T-helper 17 cell (primary cell): ENCODE measurements around the gene ARMC2. TPM values are rescaled to one million over a fixed set of nuclear protein-coding genes. Genes with fewer than 3 reads are reported as not detected.

Experiments used
- ATAC-seq: fragments of 150-1000 bp; cut with Tn5 transposase; 2 replicates; pipeline ENCODE4 v1.10.0; 2021; ENCODE audit warnings: mild to moderate bottlenecking, moderate library complexity
- DNase-seq, 3 donors: peaks; one replicate each; pipeline versions ENCODE4 v3.0.0 to v3.0.0-alpha.2; 2020 to 2021
- H3K9me3 ChIP-seq: one replicate; pipeline ENCODE4 v1.7.0; 2013; ENCODE audit warnings: low read length, mild to moderate bottlenecking; ENCODE audit not compliant: control insufficient read depth, poor library complexity, severe bottlenecking
- H3K27ac Mint-ChIP-seq: one replicate; pipeline ENCODE4 v1.8.0; 2022; ENCODE audit warnings: mild to moderate bottlenecking, moderate library complexity, mixed read lengths
- H3K27me3 Mint-ChIP-seq: one replicate; pipeline ENCODE4 v1.8.0; 2022; ENCODE audit warnings: mixed read lengths
- H3K36me3 Mint-ChIP-seq: one replicate; pipeline ENCODE4 v1.8.0; 2022; ENCODE audit warnings: low read depth, mixed read lengths
- H3K4me1 Mint-ChIP-seq: one replicate; pipeline ENCODE4 v1.8.0; 2022; ENCODE audit warnings: mild to moderate bottlenecking, mixed read lengths
- H3K4me3 Mint-ChIP-seq: one replicate; pipeline ENCODE4 v1.8.0; 2022; ENCODE audit warnings: mild to moderate bottlenecking, moderate library complexity, mixed read lengths
- total RNA-seq, 4 donors: library from RNA in 2 of 4; stranded (reverse) in 2 of 4; gene quantifications; one replicate each; pipeline ENCODE4 v1.2.3 and lab custom pipeline; 2022 to 2026

ARMC2 gene
- total RNA-seq, 2 donors from 2014 or later: 6.9 to 8.7 TPM

DNA sequence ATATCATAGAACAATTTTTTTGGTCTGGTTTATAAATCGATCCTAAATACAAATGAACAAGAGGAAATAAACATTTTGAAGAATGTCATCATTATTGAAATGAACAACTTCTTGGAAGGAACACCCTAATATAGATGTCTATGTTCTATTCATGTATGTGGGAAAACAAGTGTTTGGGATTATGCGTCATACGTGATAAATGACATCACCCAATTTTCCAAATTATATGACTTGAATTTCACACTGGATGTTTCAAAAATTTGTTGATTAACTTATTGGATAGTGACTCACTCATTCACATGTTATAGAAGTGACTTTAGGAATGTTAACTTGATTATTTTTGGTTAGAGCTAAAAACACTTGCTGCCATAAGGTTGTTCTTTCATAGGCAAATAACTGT, 18.6 kb downstream of the ARMC2 start:
- Mint-ChIP-seq H3K36me3 (peaks cover 5% of the 10 kb centered on the region), H3K27ac (no peak overlapping the region), H3K4me1 (peaks cover 10% of the 10 kb centered on the region), H3K27me3 (no peaks in the 10 kb centered on the region), H3K4me3 (no peak overlapping the region)
- DNase-seq (no peak), ATAC-seq (no peak)
- H3K9me3 ChIP-seq: no peaks in the 10 kb centered on the region

DNA sequence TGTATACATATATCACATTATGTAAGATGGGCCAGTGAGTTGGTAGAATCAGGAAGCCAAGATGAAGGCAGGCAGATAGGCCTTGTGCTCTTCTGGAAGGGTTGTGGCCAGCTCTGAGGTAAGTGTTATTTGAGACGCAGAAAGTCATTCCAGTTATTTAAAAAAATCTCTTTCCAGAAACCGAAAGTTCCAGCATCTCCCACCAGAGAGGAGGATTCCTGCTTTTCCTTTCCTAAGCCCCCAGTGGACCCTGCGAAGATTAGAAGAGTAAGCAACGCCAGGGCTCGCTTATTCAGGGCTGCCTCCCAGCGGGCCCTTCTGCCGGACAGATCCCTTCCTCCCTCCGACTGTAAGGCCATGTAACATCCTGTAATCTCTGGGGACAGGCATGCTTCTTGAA, 20.4 kb downstream of the ARMC2 start:
- Mint-ChIP-seq H3K27ac (no peak overlapping the region), H3K4me1 (peaks cover 16% of the 10 kb centered on the region), H3K4me3 (no peak overlapping the region), H3K36me3 (peaks cover 5% of the 10 kb centered on the region), H3K27me3 (no peaks in the 10 kb centered on the region)
- ATAC-seq (no peak), DNase-seq (no peak)
- H3K9me3 ChIP-seq: no peaks in the 10 kb centered on the region

DNA sequence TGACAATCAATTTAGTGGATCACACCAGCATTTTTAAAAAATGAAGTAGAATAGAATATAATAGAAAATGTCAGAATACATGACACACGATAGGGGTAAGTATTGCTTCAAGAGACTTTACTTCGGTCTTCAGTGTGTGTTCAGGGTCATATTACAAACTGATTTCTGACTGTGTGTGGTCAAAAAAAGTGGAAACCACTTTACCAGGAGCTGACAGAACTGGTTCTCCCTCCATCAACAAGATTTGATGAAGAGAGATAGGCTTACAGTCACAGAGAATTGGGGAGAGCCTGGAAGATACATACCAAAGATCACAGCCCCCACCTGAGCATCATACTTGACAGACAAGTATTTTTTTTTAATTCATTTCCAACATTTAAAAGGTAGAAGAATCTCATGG, 21.7 kb downstream of the ARMC2 start:
- Mint-ChIP-seq H3K36me3 (peaks cover 3% of the 10 kb centered on the region), H3K4me3 (no peak overlapping the region), H3K27ac (no peak overlapping the region), H3K27me3 (no peaks in the 10 kb centered on the region), H3K4me1 (peaks cover 16% of the 10 kb centered on the region)
- no peaks in the 10 kb centered on the region for H3K9me3 ChIP-seq
- DNase-seq: no peak
- no peak for ATAC-seq

DNA sequence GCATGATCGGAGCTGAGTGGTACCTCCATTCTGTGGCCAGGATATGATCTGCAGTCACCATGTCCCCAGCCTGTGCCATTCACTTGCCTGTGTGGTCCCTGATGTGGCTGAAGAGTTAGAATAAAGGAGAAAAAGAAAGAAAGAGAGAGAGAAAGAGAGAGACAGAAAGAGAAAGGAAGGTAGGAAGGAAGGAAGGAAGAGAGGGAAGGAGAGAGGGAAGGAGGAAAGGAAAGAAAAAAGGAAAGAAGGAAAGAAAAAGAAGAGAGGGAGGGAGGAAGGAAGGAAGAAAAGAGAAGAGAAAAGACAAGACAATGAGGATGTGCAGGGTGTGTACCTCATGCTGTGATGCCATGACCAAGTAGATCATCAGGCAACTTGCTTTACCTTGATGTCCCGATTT, 22.1 kb downstream of the ARMC2 start:
- Mint-ChIP-seq H3K27me3 (no peaks in the 10 kb centered on the region), H3K4me3 (no peak overlapping the region), H3K4me1 (peaks cover 21% of the 10 kb centered on the region), H3K27ac (no peak overlapping the region), H3K36me3 (peaks cover 3% of the 10 kb centered on the region)
- DNase-seq (no peak), ATAC-seq (no peak)
- no peaks in the 10 kb centered on the region for H3K9me3 ChIP-seq

DNA sequence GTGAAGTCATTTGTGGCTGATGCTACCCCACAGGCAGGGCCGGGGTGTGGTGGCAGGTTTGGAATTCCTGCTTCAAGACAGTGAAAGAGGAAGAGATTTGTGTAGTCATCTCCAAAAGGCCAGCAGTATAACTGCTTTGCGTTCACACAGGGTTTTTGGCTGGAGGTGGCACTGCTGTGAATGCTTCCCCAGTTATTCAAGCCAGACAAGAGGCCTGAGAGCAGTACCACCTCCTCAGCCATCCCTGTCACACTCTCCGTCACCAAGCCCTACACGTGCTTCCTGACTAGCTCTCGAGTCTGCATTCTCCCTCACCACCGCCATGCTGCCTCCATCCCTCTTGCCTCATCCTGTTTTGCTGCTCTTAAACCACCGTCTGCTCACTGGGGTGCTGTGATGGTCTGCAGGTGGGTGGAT, 23.9 kb downstream of the ARMC2 start:
- DNase-seq (no peak), ATAC-seq (peak; percentile 66)
- Mint-ChIP-seq H3K4me1 (peaks cover 21% of the 10 kb centered on the region), H3K27ac (peak overlapping the region; percentile 45), H3K27me3 (no peaks in the 10 kb centered on the region), H3K4me3 (peak overlapping the region; percentile 7), H3K36me3 (peaks cover 3% of the 10 kb centered on the region)
- no peaks in the 10 kb centered on the region for H3K9me3 ChIP-seq

DNA sequence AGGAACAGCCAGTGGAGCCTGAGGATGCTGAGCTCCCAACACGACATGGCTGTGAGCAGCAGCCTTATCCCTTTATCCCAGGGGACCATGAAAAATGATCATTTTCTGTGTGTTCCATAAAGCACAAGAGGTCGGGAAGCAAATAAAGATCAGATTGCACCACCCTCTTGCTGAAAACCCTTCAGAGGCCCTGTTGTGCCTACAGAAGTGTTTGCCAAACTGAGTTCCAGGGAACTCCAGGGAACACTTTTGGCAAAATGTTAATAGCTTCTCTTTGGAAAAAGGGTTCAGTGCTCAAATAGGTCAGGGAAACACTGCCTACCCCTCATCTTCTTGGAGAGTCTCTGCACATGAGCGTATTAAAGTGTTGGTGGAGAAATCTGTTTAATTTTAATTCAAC, 24.4 kb downstream of the ARMC2 start:
- Mint-ChIP-seq H3K27me3 (no peaks in the 10 kb centered on the region), H3K27ac (peak overlapping the region; percentile 45), H3K4me3 (no peak overlapping the region), H3K4me1 (peaks cover 21% of the 10 kb centered on the region), H3K36me3 (peaks cover 3% of the 10 kb centered on the region)
- DNase-seq (no peak), ATAC-seq (no peak)
- no peaks in the 10 kb centered on the region for H3K9me3 ChIP-seq

DNA sequence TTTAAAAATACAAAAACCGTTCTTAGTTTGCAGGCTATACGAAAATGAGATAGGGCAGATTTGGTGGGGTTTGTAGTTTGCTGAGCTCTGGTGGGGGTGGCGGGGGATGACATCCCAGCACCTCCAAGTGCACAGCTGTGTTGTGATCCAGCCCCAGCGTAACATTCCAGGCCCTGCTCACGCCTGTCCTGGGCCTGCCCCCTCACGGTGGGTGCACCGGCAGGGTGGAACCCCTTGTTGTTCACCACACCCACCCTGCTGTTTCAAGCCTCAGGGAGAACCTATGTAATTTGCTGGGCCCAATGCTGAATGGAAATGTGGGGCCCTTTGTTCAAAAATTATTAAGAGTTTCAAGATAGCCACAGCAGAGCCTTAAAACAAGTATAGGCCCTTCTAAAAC, 25.0 kb downstream of the ARMC2 start:
- ATAC-seq (no peak), DNase-seq (no peak)
- Mint-ChIP-seq H3K27ac (peak overlapping the region; percentile 91), H3K36me3 (peaks cover 5% of the 10 kb centered on the region), H3K27me3 (no peaks in the 10 kb centered on the region), H3K4me1 (peaks cover 21% of the 10 kb centered on the region), H3K4me3 (no peak overlapping the region)
- H3K9me3 ChIP-seq: no peaks in the 10 kb centered on the region

DNA sequence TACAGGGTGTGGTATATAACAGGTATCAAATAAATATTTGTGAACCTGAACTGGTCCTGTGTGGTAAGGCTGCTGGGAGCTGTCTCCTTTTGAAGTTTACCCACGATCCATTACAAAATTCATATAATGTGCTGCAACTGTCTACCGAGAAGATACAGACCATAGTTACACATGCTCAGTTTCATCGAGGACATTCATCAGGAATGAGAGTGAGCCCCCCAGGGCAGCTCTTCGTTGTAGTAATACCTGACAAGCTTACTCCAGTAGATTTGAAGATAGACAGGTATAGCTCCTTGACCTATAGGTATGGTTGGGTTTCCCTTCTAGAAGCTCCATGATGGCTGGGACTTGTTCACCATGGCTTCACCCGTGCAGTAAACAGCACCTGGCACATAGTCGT, 25.7 kb downstream of the ARMC2 start:
- no peaks in the 10 kb centered on the region for H3K9me3 ChIP-seq
- H3K4me3 Mint-ChIP-seq: peak overlapping the region; percentile 68
- H3K36me3 Mint-ChIP-seq: peaks cover 9% of the 10 kb centered on the region
- peak overlapping the region; percentile 91 for H3K27ac Mint-ChIP-seq
- DNase-seq: no peak
- H3K27me3 Mint-ChIP-seq: no peaks in the 10 kb centered on the region
- peaks cover 21% of the 10 kb centered on the region for H3K4me1 Mint-ChIP-seq
- no peak for ATAC-seq

DNA sequence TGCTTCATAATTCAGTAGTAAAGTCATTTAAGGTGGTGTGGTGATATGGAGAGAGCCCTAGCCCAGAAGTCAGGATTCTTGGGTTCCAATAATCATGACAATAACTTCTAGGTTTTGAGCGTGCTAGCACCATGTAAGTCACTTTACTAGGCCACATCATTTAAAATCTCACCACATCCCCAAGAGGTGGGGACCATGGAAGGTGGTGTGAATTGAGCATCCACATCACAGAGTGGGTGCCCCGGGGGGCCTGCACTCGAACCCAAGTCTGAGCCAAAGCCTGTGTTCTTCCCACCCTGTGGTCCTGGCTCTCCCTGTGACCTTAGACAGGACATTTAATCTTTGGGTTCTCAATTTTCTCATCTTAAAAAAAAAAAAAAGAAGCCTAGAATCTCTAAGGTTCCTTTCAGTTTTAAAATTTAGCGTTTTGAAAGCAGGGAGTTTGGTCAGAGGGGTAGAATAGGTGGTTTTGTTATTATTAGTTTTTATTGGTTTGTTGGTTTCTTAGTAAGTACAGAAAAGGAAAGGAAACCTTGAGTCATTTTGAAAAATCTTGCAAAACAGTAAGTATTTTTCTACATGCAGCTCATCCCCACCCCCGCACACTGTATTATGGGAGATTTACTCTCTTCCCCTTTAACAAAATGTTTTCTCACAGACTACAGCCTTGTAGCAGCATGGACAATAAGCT, 26.4 kb downstream of the ARMC2 start:
- H3K36me3 Mint-ChIP-seq: peaks cover 12% of the 10 kb centered on the region
- H3K27ac Mint-ChIP-seq: peak overlapping the region; percentile 91
- H3K4me3 Mint-ChIP-seq: peak overlapping the region; percentile 68
- H3K4me1 Mint-ChIP-seq: peaks cover 21% of the 10 kb centered on the region
- H3K9me3 ChIP-seq: no peaks in the 10 kb centered on the region
- H3K27me3 Mint-ChIP-seq: no peaks in the 10 kb centered on the region
- peak; percentile 61 for ATAC-seq
- no peak for DNase-seq

DNA sequence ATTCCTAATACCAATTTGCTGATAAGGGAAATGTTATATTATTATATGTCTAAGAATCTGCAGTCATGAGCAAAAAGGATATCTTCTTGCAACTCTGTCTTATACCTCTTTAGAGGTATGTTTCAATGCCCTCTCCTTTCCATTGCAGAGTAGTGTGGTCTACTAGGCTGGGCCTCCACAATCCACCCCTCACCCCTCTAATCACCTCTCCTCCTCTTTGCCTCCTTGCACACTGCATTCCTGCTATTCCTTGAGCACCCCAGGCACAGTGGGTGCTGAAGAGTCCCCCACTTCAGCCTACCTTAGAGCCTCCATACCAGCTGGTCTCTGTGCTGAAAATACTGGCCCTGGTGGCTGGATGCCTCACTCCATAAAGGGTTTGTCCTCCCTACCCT, 26.9 kb downstream of the ARMC2 start:
- DNase-seq (no peak), ATAC-seq (peak; percentile 19)
- Mint-ChIP-seq H3K4me3 (peak overlapping the region; percentile 68), H3K36me3 (peaks cover 12% of the 10 kb centered on the region), H3K4me1 (peaks cover 21% of the 10 kb centered on the region), H3K27ac (peak overlapping the region; percentile 91), H3K27me3 (no peaks in the 10 kb centered on the region)
- no peaks in the 10 kb centered on the region for H3K9me3 ChIP-seq

DNA sequence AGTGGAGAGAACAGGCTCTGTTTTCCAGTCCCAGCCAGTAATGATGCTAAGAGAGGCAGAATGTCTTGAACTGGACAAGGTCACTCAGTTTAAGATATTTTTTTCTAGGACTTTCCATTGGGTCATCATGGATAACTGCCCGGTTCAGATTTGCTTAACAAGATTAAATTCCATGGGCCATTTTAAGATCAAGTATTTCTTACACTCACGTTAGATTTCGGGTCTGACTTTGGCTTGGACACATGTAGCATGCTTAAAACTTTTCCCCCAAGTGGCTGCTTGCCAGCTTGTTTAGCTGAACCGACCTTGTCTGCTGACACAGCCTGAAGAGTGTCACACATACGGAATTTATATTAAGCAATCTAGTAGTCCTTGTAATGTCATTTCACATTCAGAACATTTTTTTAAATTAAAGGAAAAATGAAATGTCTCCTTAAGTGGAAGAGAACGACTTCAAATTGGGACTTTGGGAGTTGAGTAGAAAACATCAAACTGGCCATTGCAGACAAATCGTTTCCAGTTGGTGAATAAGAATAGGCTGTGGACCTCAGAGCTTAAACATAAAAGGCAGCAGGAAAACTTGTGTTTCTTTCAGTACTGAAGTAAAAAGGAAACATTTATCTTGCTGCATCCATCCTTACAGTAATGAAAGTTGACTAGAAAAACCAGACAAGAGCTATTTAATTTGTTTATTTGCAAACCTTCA, 29.0 kb downstream of the ARMC2 start:
- Mint-ChIP-seq H3K27me3 (no peaks in the 10 kb centered on the region), H3K36me3 (peaks cover 13% of the 10 kb centered on the region)
- ATAC-seq: no peak

DNA sequence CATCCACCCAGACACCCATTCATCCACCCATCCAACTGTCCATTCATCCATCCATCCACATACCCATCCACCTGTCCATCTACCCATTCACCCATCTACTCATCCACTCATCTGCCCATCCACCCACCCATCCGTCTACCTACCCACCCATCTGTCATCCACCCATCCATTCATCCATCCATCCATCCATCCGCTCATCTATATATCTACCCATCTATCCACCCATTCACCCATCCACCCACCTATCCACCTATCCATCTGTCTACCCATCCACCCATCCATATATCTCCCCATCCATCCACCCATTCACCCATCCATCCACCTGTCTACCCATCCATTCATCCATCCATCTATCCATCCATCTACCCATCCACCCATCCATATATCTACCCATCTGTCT, 30.7 kb downstream of the ARMC2 start:
- Mint-ChIP-seq H3K27ac (no peak overlapping the region), H3K36me3 (peaks cover 13% of the 10 kb centered on the region), H3K4me3 (no peak overlapping the region), H3K4me1 (peaks cover 15% of the 10 kb centered on the region), H3K27me3 (no peaks in the 10 kb centered on the region)
- no peaks in the 10 kb centered on the region for H3K9me3 ChIP-seq
- DNase-seq (no peak), ATAC-seq (no peak)

More for the DNA sequence above, 29.0 kb downstream of the ARMC2 start:
- H3K27ac Mint-ChIP-seq: no peak overlapping the region
- H3K4me1 Mint-ChIP-seq: peaks cover 22% of the 10 kb centered on the region
- no peak overlapping the region for H3K4me3 Mint-ChIP-seq
- DNase-seq: no peak
- H3K9me3 ChIP-seq: no peaks in the 10 kb centered on the region

DNA sequence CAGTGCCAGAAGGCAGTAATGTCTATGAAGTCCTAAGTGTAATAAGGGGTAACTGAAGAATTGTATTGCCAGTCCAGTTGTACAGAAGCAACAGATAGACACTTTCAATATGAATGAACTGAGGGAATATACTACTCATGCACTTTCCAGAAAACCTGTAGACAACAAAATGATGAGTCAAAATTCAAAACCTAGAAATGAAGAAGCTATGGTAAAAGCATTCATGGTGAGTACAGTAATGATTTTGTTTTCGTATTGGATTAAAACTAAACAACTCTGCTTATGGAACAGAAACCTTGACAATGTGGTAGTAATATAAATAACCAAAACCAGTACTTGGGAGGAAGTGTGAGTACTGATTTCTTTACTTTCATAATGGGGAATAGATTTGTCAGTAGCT, 35.0 kb downstream of the ARMC2 start:
- H3K9me3 ChIP-seq: no peaks in the 10 kb centered on the region
- no peak for ATAC-seq
- no peaks in the 10 kb centered on the region for H3K27me3 Mint-ChIP-seq
- no peak overlapping the region for H3K27ac Mint-ChIP-seq
- DNase-seq: no peak
- H3K36me3 Mint-ChIP-seq: peaks cover 16% of the 10 kb centered on the region
- H3K4me1 Mint-ChIP-seq: peaks cover 11% of the 10 kb centered on the region
- no peak overlapping the region for H3K4me3 Mint-ChIP-seq
